GM12891 (cell line): ENCODE measurements around the gene HHAT.

Experiments
- POLR2A ChIP-seq: IDR thresholded peaks from 2 replicates; pipeline ENCODE4 v1.6.1; 2011; ENCODE audit warnings: low read depth, low read length, control low read depth
- POLR2AphosphoS5 ChIP-seq: IDR thresholded peaks from 2 replicates; pipeline ENCODE4 v1.6.1; 2011; ENCODE audit warnings: low read depth, low read length, control low read depth

- TF ChIP-seq POLR2A, result no peak
- TF ChIP-seq POLR2AphosphoS5, result no peak
Observed at GRCh38 chr1:210598135-210598652, 269.5 kb downstream of the HHAT start.
